Measurements from ENCODE around the gene NAV2. TPM values are rescaled to one million over a fixed set of nuclear protein-coding genes. Genes with fewer than 3 reads are reported as not detected.
A peak's percentile ranks its signal among the peaks of the same experiment; 100 is the strongest.

The NAV2 gene
- total RNA-seq, 1 experiment from 2014 or later = 23.3 TPM

GRCh38 chr11:19953909-19954308 is 241.3 kb downstream of the NAV2 start:
- Histone ChIP-seq H3K27ac (no peak overlapping the region), H3F3A (ENCODE audit: insufficient read depth, low read depth) (no peaks in the 10 kb centered on the region; the same call in 1 of the 2 replicates), H3K27me3 (ENCODE audit: insufficient read depth, low read depth) (no peaks in the 10 kb centered on the region), H3K36me3 (ENCODE audit: low read depth) (no peaks in the 10 kb centered on the region), H3K4me2 (no peak overlapping the region), H3K4me1 (replicated peaks; ENCODE audit: insufficient read depth) (peaks cover 3% of the 10 kb centered on the region; the same call in 1 of the 2 replicates), H3K79me2 (ENCODE audit: low read depth) (no peaks in the 10 kb centered on the region), H4K20me1 (ENCODE audit: insufficient read depth) (no peaks in the 10 kb centered on the region), H2AFZ (no peak overlapping the region), H3K9me3 (ENCODE audit: insufficient read depth, low read depth) (no peaks in the 10 kb centered on the region), H3K4me3 (no peak overlapping the region), H3K9me2 (ENCODE audit: insufficient read depth) (no peaks in the 10 kb centered on the region)
- peak in 1 of 2 experiments; percentile 52 for DNase-seq
- intact Hi-C loops (cut with micrococcal nuclease; ENCODE audit: unreplicated experiment) = loop anchor here (5.0 to 10.0 kb wide), 2 partner anchors 397 to 401 kb away; no protein-coding TSS in a partner anchor
- ChIA-PET POLR2A (ENCODE audit: unreplicated experiment) (no interaction called here), CTCF (interaction anchor here (0.5 to 0.7 kb wide), 3 partner anchors 9 to 179 kb away, joined by 3 read pairs; no protein-coding TSS in a partner anchor)
- no peak for TF ChIP-seq EZH2 (IDR thresholded peaks at IDR 0.05; ENCODE audit: low read depth)
- TF ChIP-seq, protein P1, sequence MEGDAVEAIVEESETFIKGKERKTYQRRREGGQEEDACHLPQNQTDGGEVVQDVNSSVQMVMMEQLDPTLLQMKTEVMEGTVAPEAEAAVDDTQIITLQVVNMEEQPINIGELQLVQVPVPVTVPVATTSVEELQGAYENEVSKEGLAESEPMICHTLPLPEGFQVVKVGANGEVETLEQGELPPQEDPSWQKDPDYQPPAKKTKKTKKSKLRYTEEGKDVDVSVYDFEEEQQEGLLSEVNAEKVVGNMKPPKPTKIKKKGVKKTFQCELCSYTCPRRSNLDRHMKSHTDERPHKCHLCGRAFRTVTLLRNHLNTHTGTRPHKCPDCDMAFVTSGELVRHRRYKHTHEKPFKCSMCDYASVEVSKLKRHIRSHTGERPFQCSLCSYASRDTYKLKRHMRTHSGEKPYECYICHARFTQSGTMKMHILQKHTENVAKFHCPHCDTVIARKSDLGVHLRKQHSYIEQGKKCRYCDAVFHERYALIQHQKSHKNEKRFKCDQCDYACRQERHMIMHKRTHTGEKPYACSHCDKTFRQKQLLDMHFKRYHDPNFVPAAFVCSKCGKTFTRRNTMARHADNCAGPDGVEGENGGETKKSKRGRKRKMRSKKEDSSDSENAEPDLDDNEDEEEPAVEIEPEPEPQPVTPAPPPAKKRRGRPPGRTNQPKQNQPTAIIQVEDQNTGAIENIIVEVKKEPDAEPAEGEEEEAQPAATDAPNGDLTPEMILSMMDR (conservative IDR thresholded peaks at IDR 0.05) = peak; percentile 59
- no TSS peak for BruUV-seq (replicated peaks)

DNA sequence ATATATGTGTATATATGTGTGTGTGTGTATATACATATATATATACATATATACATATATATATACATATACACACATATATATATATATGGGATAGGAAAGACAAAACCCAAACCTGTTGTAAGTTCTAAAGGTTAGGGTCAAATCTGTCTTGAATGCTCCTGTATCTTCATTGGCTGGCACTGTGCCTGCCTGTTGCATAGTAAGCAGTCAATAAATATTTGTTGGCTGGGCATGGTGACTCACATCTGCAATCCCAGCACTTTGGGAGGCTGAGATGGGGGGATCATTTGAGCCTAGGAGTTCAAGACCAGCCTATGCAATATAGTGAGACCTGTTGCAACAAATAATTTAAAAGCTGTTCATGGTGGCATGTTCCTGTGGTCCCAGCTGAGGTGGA is 242.3 kb downstream of the NAV2 start:
- no peak overlapping the region for H3K27ac ChIP-seq
- no peak overlapping the region for H3K4me3 ChIP-seq
- no peaks in the 10 kb centered on the region for H4K20me1 ChIP-seq (ENCODE audit: insufficient read depth)
- H2AFZ ChIP-seq = no peak overlapping the region
- no peak overlapping the region for H3K4me2 ChIP-seq
- no peaks in the 10 kb centered on the region for H3K79me2 ChIP-seq (ENCODE audit: low read depth)
- ChIA-PET POLR2A (ENCODE audit: unreplicated experiment) (no interaction called here), CTCF (no interaction called here)
- no peaks in the 10 kb centered on the region for H3K9me2 ChIP-seq (ENCODE audit: insufficient read depth)
- no peaks in the 10 kb centered on the region for H3K36me3 ChIP-seq (ENCODE audit: low read depth)
- no peak for DNase-seq
- no peaks in the 10 kb centered on the region for H3K9me3 ChIP-seq (ENCODE audit: insufficient read depth, low read depth)
- H3K27me3 ChIP-seq (ENCODE audit: insufficient read depth, low read depth) = no peaks in the 10 kb centered on the region
- no peaks in the 10 kb centered on the region; the same call in 1 of the 2 replicates for H3F3A ChIP-seq (ENCODE audit: insufficient read depth, low read depth)
- no TSS peak for BruUV-seq (replicated peaks)
- intact Hi-C loops (cut with micrococcal nuclease; ENCODE audit: unreplicated experiment) = loop anchor here (5.0 to 10.0 kb wide), 2 partner anchors 398 to 400 kb away; no protein-coding TSS in a partner anchor
- TF ChIP-seq, protein P1 (conservative IDR thresholded peaks at IDR 0.05) = no peak
- no peak for TF ChIP-seq EZH2 (IDR thresholded peaks at IDR 0.05; ENCODE audit: low read depth)
- H3K4me1 ChIP-seq (replicated peaks; ENCODE audit: insufficient read depth) = peaks cover 3% of the 10 kb centered on the region; the same call in 1 of the 2 replicates

- Histone ChIP-seq H3K36me3 (ENCODE audit: low read depth) (no peaks in the 10 kb centered on the region), H3K27ac (no peak overlapping the region), H3F3A (ENCODE audit: insufficient read depth, low read depth) (no peaks in the 10 kb centered on the region; the same call in 1 of the 2 replicates), H3K4me2 (no peak overlapping the region), H3K4me3 (no peak overlapping the region), H3K9me3 (ENCODE audit: insufficient read depth, low read depth) (no peaks in the 10 kb centered on the region), H3K4me1 (replicated peaks; ENCODE audit: insufficient read depth) (peaks cover 3% of the 10 kb centered on the region; the same call in 1 of the 2 replicates), H3K79me2 (ENCODE audit: low read depth) (no peaks in the 10 kb centered on the region), H4K20me1 (ENCODE audit: insufficient read depth) (no peaks in the 10 kb centered on the region), H2AFZ (no peak overlapping the region), H3K9me2 (ENCODE audit: insufficient read depth) (no peaks in the 10 kb centered on the region), H3K27me3 (ENCODE audit: insufficient read depth, low read depth) (no peaks in the 10 kb centered on the region)
- CTCF ChIA-PET = no interaction called here
- no peak for DNase-seq
- BruUV-seq (replicated peaks) = no TSS peak
- intact Hi-C loops (cut with micrococcal nuclease; ENCODE audit: unreplicated experiment) = loop anchor here (10.0 kb wide), 1 partner anchor 399 kb away; no protein-coding TSS in a partner anchor
- POLR2A ChIA-PET (ENCODE audit: unreplicated experiment) = no interaction called here
- TF ChIP-seq EZH2 (IDR thresholded peaks at IDR 0.05; ENCODE audit: low read depth) = no peak
- TF ChIP-seq, protein P1 (conservative IDR thresholded peaks at IDR 0.05) = no peak
These were observed 243.0 kb downstream of the NAV2 start for GRCh38 chr11:19955660-19956059.

All from PC-9 (cell line).